IMR-90 (cell line): Measurements from ENCODE around the gene ZFYVE21. TPM values are rescaled to one million over a fixed set of nuclear protein-coding genes. Genes with fewer than 3 reads are reported as not detected.

Experiments used
- ATAC-seq: fragments of 200-7000 bp; cut with Tn5 transposase; 2 replicates; pipeline ENCODE4 v1.9.1; 2020; ENCODE audit warnings: low read depth, mild to moderate bottlenecking, moderate library complexity
- BruUV-seq: library from RNA; stranded (reverse); fragments of 400-500 nt; replicated peaks from 2 replicates; lab custom pipeline; 2021; lab: Mats Ljungman, UMichigan
- CTCF ChIA-PET: fragments of 300-600 bp; formaldehyde crosslinking; extraction: SDS; loops from one replicate; lab custom pipeline; 2021; ENCODE audit warnings: antibody characterized with exemption; lab: Yijun Ruan, JAX
- POLR2A ChIA-PET: fragments of 300-600 bp; sonication (Branson Sonifier 250); formaldehyde crosslinking; loops from one replicate; lab custom pipeline; 2022; ENCODE audit warnings: antibody characterized with exemption; ENCODE audit not compliant: unreplicated experiment; lab: Charles Lee
- DNase-seq: peaks from one replicate; pipeline ENCODE4 v3.0.0; 2013
- H2AFZ ChIP-seq: replicated peaks from 2 replicates; pipeline ENCODE3; 2013; ENCODE audit warnings: low read length, mild to moderate bottlenecking; ENCODE audit not compliant: poor library complexity
- H2AK5ac ChIP-seq: 2 replicates; pipeline ENCODE4 v1.6.1; 2013; ENCODE audit warnings: low read depth, low read length, inconsistent platforms
- H2AK9ac ChIP-seq: replicated peaks from 2 replicates; pipeline ENCODE3; 2013; ENCODE audit warnings: mild to moderate bottlenecking, low read depth, low read length, moderate library complexity; ENCODE audit not compliant: poor library complexity
- H2BK120ac ChIP-seq: 2 replicates; pipeline ENCODE4 v1.6.1; 2013; ENCODE audit warnings: low read depth, low read length, inconsistent platforms
- H2BK15ac ChIP-seq: 3 replicates; pipeline ENCODE4 v1.6.1; 2013; ENCODE audit warnings: low read depth, low read length, inconsistent platforms
- H2BK20ac ChIP-seq: 2 replicates; pipeline ENCODE4 v1.6.1; 2013; ENCODE audit warnings: low read depth, mild to moderate bottlenecking, inconsistent platforms, low read length, moderate library complexity
- H2BK5ac ChIP-seq: 2 replicates; pipeline ENCODE4 v1.6.1; 2013; ENCODE audit warnings: mild to moderate bottlenecking, low read depth, low read length, inconsistent platforms; ENCODE audit not compliant: poor library complexity, severe bottlenecking
- H3K14ac ChIP-seq: replicated peaks from 2 replicates; pipeline ENCODE4 v1.6.1; 2013; ENCODE audit warnings: low read depth, low read length, inconsistent platforms
- H3K18ac ChIP-seq: 2 replicates; pipeline ENCODE4 v1.6.1; 2013; ENCODE audit warnings: low read depth, low read length, control low read depth
- H3K23ac ChIP-seq: 2 replicates; pipeline ENCODE4 v1.6.1; 2013; ENCODE audit warnings: low read depth, low read length, inconsistent platforms
- H3K27ac ChIP-seq: 2 replicates; pipeline ENCODE4 v1.5.1; 2013; ENCODE audit warnings: mild to moderate bottlenecking, control low read depth, low read length; ENCODE audit not compliant: insufficient read depth
- H3K27me3 ChIP-seq: 2 replicates; pipeline ENCODE4 v1.6.1; 2013; ENCODE audit warnings: low read length; ENCODE audit not compliant: control insufficient read depth, insufficient read depth
- H3K36me3 ChIP-seq: 2 replicates; pipeline ENCODE4 v1.6.1; 2013; ENCODE audit warnings: low read length, mixed read lengths; ENCODE audit not compliant: control insufficient read depth, insufficient read depth
- H3K4ac ChIP-seq: 2 replicates; pipeline ENCODE4 v1.6.1; 2013; ENCODE audit warnings: low read depth, low read length, inconsistent platforms
- H3K4me1 ChIP-seq: 2 replicates; pipeline ENCODE4 v1.6.1; 2013; ENCODE audit warnings: low read length, mixed read lengths; ENCODE audit not compliant: control insufficient read depth, insufficient read depth
- H3K4me2 ChIP-seq: 2 replicates; pipeline ENCODE4 v1.6.1; 2013; ENCODE audit warnings: low read depth, mild to moderate bottlenecking, control low read depth, low read length, moderate library complexity
- H3K4me3 ChIP-seq: 2 replicates; pipeline ENCODE4 v1.5.1; 2013; ENCODE audit warnings: low read depth, mild to moderate bottlenecking, control low read depth, low read length, moderate library complexity; ENCODE audit not compliant: insufficient read depth
- H3K56ac ChIP-seq: 2 replicates; pipeline ENCODE4 v1.6.1; 2013; ENCODE audit warnings: low read length, inconsistent platforms; ENCODE audit not compliant: insufficient read depth; ENCODE audit errors: extremely low read depth
- H3K79me1 ChIP-seq, 2 experiments: 2 replicates each; pipeline ENCODE4 v1.6.1; 2013; ENCODE audit warnings: low read length in 2 of 2, inconsistent platforms in 1 of 2, low read depth in 1 of 2
- H3K9ac ChIP-seq: 2 replicates; pipeline ENCODE4 v1.6.1; 2013; ENCODE audit warnings: low read depth, low read length, control low read depth
- H3K9me1 ChIP-seq: 2 replicates; pipeline ENCODE4 v1.6.1; 2013; ENCODE audit warnings: low read length, inconsistent platforms; ENCODE audit not compliant: insufficient read depth
- H3K9me3 ChIP-seq: 2 replicates; pipeline ENCODE4 v1.6.1; 2013; ENCODE audit warnings: low read length; ENCODE audit not compliant: control insufficient read depth, insufficient read depth
- H4K20me1 ChIP-seq: 2 replicates; pipeline ENCODE4 v1.6.1; 2013; ENCODE audit warnings: low read length, inconsistent platforms; ENCODE audit not compliant: insufficient read depth
- H4K5ac ChIP-seq: 2 replicates; pipeline ENCODE4 v1.6.1; 2013; ENCODE audit warnings: mild to moderate bottlenecking, low read depth, low read length, control low read depth
- H4K8ac ChIP-seq, 2 experiments: 2 replicates each; pipeline ENCODE4 v1.6.1; 2013; ENCODE audit warnings: low read depth in 2 of 2, low read length in 2 of 2, control low read depth in 1 of 2, inconsistent platforms in 1 of 2
- H4K91ac ChIP-seq: 2 replicates; pipeline ENCODE4 v1.6.1; 2013; ENCODE audit warnings: low read depth, low read length, inconsistent platforms; ENCODE audit not compliant: insufficient read depth
- CEBPB ChIP-seq: IDR thresholded peaks from 2 replicates; pipeline ENCODE4 v1.6.1; 2012; ENCODE audit warnings: low read depth, low read length, improper control_type of control experiment
- MAFK ChIP-seq: IDR thresholded peaks from 2 replicates; pipeline ENCODE4 v1.6.1; 2012; ENCODE audit warnings: low read depth, low read length, improper control_type of control experiment
- MAZ ChIP-seq: IDR thresholded peaks from 2 replicates; pipeline ENCODE4 v1.6.1; 2012; ENCODE audit warnings: low read depth, mild to moderate bottlenecking, low read length, improper control_type of control experiment, moderate library complexity, borderline replicate concordance
- MXI1 ChIP-seq: IDR thresholded peaks from 2 replicates; pipeline ENCODE4 v1.6.1; 2012; ENCODE audit warnings: low read depth, mild to moderate bottlenecking, low read length, moderate library complexity, borderline replicate concordance
- POLR2A ChIP-seq: IDR thresholded peaks from 2 replicates; pipeline ENCODE4 v1.6.1; 2012; ENCODE audit warnings: mild to moderate bottlenecking, low read depth, low read length
- RAD21 ChIP-seq: IDR thresholded peaks from 2 replicates; pipeline ENCODE4 v1.6.1; 2012; ENCODE audit warnings: low read length, improper control_type of control experiment
- RCOR1 ChIP-seq: IDR thresholded peaks from 2 replicates; pipeline ENCODE4 v1.6.1; 2012; ENCODE audit warnings: mild to moderate bottlenecking, low read length, improper control_type of control experiment; ENCODE audit not compliant: insufficient replicate concordance
- SMC3 ChIP-seq: fragments of 150-350 bp; IDR thresholded peaks from 2 replicates; pipeline ENCODE4 v1.6.1; 2016; ENCODE audit warnings: low read depth, mild to moderate bottlenecking, antibody characterized with exemption, low read length, moderate library complexity
- WGBS, 2 experiments: methylation state at CpG; one replicate each; pipeline versions ENCODE4 v1.1.5 to v1.1.7; 2013; ENCODE audit warnings: missing lambda C conversion rate in 2 of 2; ENCODE audit not compliant: insufficient read length in 1 of 2; ENCODE audit errors: extremely low coverage in 2 of 2; 5-methylcytosine and 5-hydroxymethylcytosine counted together
- dilution Hi-C: fragments of 300-500 bp; cut with HindIII; formaldehyde crosslinking; loops from one replicate; pipeline ENCODE4 v1.14.3; 2018; ENCODE audit warnings: low sequenced_read_pairs; ENCODE audit not compliant: unreplicated experiment
- in situ Hi-C: fragments of 300-500 bp; cut with MboI; formaldehyde crosslinking; loops from 3 replicates; pipeline ENCODE4 v1.14.3; 2019; ENCODE audit warnings: low sequenced_read_pairs, inconsistent platforms, mixed read lengths
- intact Hi-C: fragments of 100-400 bp; cut with micrococcal nuclease; formaldehyde crosslinking; loops from 2 replicates; pipeline ENCODE4 v1.10.0; 2022
- polyA plus RNA-seq, 3 experiments: library from polyadenylated mRNA; depleted of rRNA; stranded (reverse); fragments of >200 nt; gene quantifications; 2 replicates each; pipeline ENCODE4 v1.2.3, GENCODE V29; 2012; ENCODE audit warnings: low replicate concordance in 1 of 3
- total RNA-seq: library from RNA; depleted of rRNA; stranded (reverse); fragments of >200 nt; gene quantifications from 2 replicates; pipeline ENCODE4 v1.2.3, GENCODE V29; 2012
- TF ChIP-seq, protein P1 (sequence below): fragments of 150-350 bp; IDR thresholded peaks from 2 replicates; pipeline ENCODE4 v1.6.1; 2017; ENCODE audit warnings: mild to moderate bottlenecking, antibody characterized with exemption, low read length, low read depth
- TF ChIP-seq, protein P2 (sequence below): fragments of 150-350 bp; IDR thresholded peaks from 2 replicates; pipeline ENCODE4 v1.6.1; 2016; ENCODE audit warnings: low read depth, mild to moderate bottlenecking, low read length, moderate library complexity, borderline replicate concordance
- TF ChIP-seq, protein P3 (sequence below): conservative IDR thresholded peaks from 2 replicates; pipeline ENCODE4 v1.5.1; 2012; ENCODE audit warnings: mild to moderate bottlenecking, low read depth, low read length, improper control_type of control experiment

Gene ZFYVE21
- total and polyA plus RNA-seq, 2 of the 4 experiments (the other 2 are of a cell fraction): 41.2 to 89.2 TPM

DNA sequence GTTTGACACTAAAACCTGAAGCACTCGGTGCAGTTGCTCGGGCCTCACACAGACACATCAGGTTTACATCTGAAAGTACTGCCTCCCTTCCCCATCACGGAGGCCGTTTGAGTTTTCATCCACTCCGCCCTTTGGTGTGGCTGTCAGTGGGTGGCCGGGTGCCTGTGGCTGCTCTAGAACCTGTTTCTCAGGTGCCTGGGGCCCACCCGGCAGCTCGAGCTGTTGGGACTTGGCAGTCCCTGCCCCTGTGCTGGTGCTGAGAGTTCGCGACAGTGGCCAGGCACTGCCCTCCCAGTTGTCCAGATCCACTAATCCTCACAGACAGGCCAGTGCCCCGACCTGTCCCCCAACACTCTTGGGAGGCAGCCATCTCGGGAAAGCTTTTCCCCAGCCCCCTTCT is 22.7 kb upstream of the ZFYVE21 start:
- Histone ChIP-seq H2BK120ac (no peak overlapping the region), H3K56ac (no peak overlapping the region), H2AK5ac (no peak overlapping the region), H3K9me3 (no peaks in the 10 kb centered on the region), H3K9me1 (peaks cover 8% of the 10 kb centered on the region; the same call in 1 of the 2 replicates), H3K4ac (no peak overlapping the region), H4K91ac (no peak overlapping the region), H3K4me3 (no peak overlapping the region), H3K27ac (no peak overlapping the region), H2BK5ac (no peak overlapping the region), H2AFZ (no peak overlapping the region), H3K4me2 (no peak overlapping the region), H4K20me1 (peaks cover 64% of the 10 kb centered on the region), H3K36me3 (peaks cover 41% of the 10 kb centered on the region), H3K18ac (no peak overlapping the region), H3K23ac (no peak overlapping the region), H3K14ac (no peak overlapping the region), H3K9ac (no peak overlapping the region), H3K79me1 (peaks cover 32 to 75% of the 10 kb centered on the region in 2 experiments), H2BK20ac (no peak overlapping the region), H4K8ac (no peak overlapping the region), H3K27me3 (no peaks in the 10 kb centered on the region), H2BK15ac (no peak overlapping the region), H4K5ac (no peak overlapping the region), H3K4me1 (peaks cover 15% of the 10 kb centered on the region), H2AK9ac (no peak overlapping the region)
- ChIA-PET POLR2A (no interaction called here), CTCF (no interaction called here)
- dilution Hi-C loops: no loop called here
- ATAC-seq (no peak), DNase-seq (no peak)
- BruUV-seq: no TSS peak
- TF ChIP-seq MAZ: no peak
- TF ChIP-seq, protein P1, sequence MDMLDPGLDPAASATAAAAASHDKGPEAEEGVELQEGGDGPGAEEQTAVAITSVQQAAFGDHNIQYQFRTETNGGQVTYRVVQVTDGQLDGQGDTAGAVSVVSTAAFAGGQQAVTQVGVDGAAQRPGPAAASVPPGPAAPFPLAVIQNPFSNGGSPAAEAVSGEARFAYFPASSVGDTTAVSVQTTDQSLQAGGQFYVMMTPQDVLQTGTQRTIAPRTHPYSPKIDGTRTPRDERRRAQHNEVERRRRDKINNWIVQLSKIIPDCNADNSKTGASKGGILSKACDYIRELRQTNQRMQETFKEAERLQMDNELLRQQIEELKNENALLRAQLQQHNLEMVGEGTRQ: no peak
- no peak for TF ChIP-seq RCOR1
- TF ChIP-seq MXI1: no peak
- no peak for TF ChIP-seq RAD21
- no peak for TF ChIP-seq POLR2A
- TF ChIP-seq, protein P2, sequence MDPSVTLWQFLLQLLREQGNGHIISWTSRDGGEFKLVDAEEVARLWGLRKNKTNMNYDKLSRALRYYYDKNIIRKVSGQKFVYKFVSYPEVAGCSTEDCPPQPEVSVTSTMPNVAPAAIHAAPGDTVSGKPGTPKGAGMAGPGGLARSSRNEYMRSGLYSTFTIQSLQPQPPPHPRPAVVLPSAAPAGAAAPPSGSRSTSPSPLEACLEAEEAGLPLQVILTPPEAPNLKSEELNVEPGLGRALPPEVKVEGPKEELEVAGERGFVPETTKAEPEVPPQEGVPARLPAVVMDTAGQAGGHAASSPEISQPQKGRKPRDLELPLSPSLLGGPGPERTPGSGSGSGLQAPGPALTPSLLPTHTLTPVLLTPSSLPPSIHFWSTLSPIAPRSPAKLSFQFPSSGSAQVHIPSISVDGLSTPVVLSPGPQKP: no peak
- TF ChIP-seq MAFK: no peak
- no peak for TF ChIP-seq CEBPB
- no peak for TF ChIP-seq SMC3
- TF ChIP-seq, protein P3, sequence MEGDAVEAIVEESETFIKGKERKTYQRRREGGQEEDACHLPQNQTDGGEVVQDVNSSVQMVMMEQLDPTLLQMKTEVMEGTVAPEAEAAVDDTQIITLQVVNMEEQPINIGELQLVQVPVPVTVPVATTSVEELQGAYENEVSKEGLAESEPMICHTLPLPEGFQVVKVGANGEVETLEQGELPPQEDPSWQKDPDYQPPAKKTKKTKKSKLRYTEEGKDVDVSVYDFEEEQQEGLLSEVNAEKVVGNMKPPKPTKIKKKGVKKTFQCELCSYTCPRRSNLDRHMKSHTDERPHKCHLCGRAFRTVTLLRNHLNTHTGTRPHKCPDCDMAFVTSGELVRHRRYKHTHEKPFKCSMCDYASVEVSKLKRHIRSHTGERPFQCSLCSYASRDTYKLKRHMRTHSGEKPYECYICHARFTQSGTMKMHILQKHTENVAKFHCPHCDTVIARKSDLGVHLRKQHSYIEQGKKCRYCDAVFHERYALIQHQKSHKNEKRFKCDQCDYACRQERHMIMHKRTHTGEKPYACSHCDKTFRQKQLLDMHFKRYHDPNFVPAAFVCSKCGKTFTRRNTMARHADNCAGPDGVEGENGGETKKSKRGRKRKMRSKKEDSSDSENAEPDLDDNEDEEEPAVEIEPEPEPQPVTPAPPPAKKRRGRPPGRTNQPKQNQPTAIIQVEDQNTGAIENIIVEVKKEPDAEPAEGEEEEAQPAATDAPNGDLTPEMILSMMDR: no peak
- 93% methylated on average over 3 of the region's 12 CpGs; no CpG with 5 or more reads in 1 of the 2 experiments for WGBS, 2 experiments
- intact Hi-C loops: no loop called here
- in situ Hi-C loops: no loop called here
